ENCODE results near the gene PRKAG2. TPM values are rescaled to one million over a fixed set of nuclear protein-coding genes. Genes with fewer than 3 reads are reported as not detected.

The PRKAG2 gene
- total and polyA plus RNA-seq, 4 donors: 3.6 to 25.1 (median 16.8) TPM

DNA sequence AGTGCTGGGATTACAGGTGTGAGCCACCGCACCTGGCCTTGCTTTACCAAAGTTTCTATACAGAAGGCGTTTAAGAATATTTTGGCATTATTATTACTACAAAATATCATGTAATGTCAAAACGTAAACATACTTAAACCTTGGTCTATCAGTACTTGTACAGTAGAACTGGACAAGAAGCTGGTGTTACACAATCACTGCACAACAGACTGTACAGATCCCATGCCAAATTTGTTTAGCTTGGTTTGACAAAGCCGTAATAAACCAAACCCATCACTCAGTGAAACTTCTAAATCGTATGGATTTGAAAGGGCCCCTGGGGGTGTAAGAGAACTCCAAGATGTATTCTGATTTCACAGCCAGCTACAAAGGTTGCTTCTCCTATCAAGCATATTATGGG lies 305.4 kb downstream of the PRKAG2 start:
- Histone ChIP-seq H3K4me3 (ENCODE audit: low read depth in 1 of 3, low read length in 3 of 3) (no peak overlapping the region), H3K4me1 (ENCODE audit: control insufficient read depth in 4 of 4, insufficient read depth in 4 of 4, low read length in 3 of 4) (no peaks in the 10 kb centered on the region), H3K27me3 (ENCODE audit: control insufficient read depth in 4 of 4, insufficient read depth in 4 of 4, low read length in 3 of 4) (no peaks in the 10 kb centered on the region), H3K9ac (ENCODE audit: low read depth in 1 of 2, low read length in 2 of 2) (no peak overlapping the region), H3K9me3 (ENCODE audit: control insufficient read depth in 4 of 4, low read length in 3 of 4) (no peaks in the 10 kb centered on the region), H3K36me3 (ENCODE audit: control insufficient read depth in 4 of 4, insufficient read depth in 3 of 4, low read depth in 1 of 4, low read length in 3 of 4) (peaks cover 5 to 25% (median 13%) of the 10 kb centered on the region in 4 donors), H3K27ac (ENCODE audit: low read depth in 1 of 2, low read length in 2 of 2) (no peak overlapping the region)
- WGBS: 90% methylated on average over 5 of the region's 5 CpGs
- no peak for DNase-seq (ENCODE audit: low spot score)
- no peak for TF ChIP-seq EGR1 (IDR thresholded peaks at IDR 0.05; ENCODE audit: low read depth in 2 of 2)
- TF ChIP-seq JUND (IDR thresholded peaks at IDR 0.05): no peak
- no peak for TF ChIP-seq TAF1 (conservative IDR thresholded peaks at IDR 0.05)
- no peak for TF ChIP-seq FOXA2 (IDR thresholded peaks at IDR 0.05)
- no peak for TF ChIP-seq GABPA (IDR thresholded peaks at IDR 0.05 in 1 of 2, conservative IDR thresholded peaks at IDR 0.05 in 1 of 2)
- TF ChIP-seq RAD21 (IDR thresholded peaks at IDR 0.05): no peak
- TF ChIP-seq RXRA (IDR thresholded peaks at IDR 0.05): no peak
- TF ChIP-seq HNF4A (conservative IDR thresholded peaks at IDR 0.05): no peak
- TF ChIP-seq, protein P1, sequence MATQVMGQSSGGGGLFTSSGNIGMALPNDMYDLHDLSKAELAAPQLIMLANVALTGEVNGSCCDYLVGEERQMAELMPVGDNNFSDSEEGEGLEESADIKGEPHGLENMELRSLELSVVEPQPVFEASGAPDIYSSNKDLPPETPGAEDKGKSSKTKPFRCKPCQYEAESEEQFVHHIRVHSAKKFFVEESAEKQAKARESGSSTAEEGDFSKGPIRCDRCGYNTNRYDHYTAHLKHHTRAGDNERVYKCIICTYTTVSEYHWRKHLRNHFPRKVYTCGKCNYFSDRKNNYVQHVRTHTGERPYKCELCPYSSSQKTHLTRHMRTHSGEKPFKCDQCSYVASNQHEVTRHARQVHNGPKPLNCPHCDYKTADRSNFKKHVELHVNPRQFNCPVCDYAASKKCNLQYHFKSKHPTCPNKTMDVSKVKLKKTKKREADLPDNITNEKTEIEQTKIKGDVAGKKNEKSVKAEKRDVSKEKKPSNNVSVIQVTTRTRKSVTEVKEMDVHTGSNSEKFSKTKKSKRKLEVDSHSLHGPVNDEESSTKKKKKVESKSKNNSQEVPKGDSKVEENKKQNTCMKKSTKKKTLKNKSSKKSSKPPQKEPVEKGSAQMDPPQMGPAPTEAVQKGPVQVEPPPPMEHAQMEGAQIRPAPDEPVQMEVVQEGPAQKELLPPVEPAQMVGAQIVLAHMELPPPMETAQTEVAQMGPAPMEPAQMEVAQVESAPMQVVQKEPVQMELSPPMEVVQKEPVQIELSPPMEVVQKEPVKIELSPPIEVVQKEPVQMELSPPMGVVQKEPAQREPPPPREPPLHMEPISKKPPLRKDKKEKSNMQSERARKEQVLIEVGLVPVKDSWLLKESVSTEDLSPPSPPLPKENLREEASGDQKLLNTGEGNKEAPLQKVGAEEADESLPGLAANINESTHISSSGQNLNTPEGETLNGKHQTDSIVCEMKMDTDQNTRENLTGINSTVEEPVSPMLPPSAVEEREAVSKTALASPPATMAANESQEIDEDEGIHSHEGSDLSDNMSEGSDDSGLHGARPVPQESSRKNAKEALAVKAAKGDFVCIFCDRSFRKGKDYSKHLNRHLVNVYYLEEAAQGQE (IDR thresholded peaks at IDR 0.05): no peak
- TF ChIP-seq, protein P2, sequence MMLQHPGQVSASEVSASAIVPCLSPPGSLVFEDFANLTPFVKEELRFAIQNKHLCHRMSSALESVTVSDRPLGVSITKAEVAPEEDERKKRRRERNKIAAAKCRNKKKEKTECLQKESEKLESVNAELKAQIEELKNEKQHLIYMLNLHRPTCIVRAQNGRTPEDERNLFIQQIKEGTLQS (IDR thresholded peaks at IDR 0.05): no peak
- no peak for TF ChIP-seq YY1 (IDR thresholded peaks at IDR 0.05)
- no peak for TF ChIP-seq FOXA1 (IDR thresholded peaks at IDR 0.05)

DNA sequence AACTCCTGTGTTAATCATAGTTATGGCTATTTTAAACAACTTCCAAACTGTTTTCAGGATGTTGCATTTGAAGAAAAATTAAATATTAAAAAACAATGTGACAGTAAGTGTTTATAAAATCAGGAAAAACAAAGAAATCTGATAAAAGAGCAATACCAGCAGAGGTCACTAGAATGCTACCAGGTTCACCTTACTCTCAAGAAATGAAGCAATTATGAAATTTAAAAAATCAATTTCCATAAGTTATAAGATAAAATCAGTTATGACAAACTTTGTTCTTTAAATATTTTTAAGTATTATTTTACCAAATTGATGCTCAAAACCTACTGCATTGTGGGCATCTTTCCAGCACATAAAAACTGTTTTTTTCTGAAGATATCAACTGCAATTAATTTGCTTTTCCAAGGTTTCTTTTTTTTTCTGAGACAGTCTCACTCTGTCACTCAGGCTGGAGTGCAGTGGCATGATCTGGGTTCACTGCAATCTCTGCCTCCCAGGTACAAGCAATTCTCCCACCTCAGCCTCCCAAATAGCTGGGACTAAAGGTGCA lies 306.5 kb downstream of the PRKAG2 start:
- no peak overlapping the region for H3K4me3 ChIP-seq (ENCODE audit: low read depth in 1 of 3, low read length in 3 of 3)
- DNase-seq (ENCODE audit: low spot score): no peak
- H3K4me1 ChIP-seq (ENCODE audit: control insufficient read depth in 4 of 4, insufficient read depth in 4 of 4, low read length in 3 of 4): no peaks in the 10 kb centered on the region
- peaks cover 5 to 27% (median 17%) of the 10 kb centered on the region in 4 donors for H3K36me3 ChIP-seq (ENCODE audit: control insufficient read depth in 4 of 4, insufficient read depth in 3 of 4, low read depth in 1 of 4, low read length in 3 of 4)
- H3K27ac ChIP-seq (ENCODE audit: low read depth in 1 of 2, low read length in 2 of 2): no peak overlapping the region
- TF ChIP-seq HNF4G (IDR thresholded peaks at IDR 0.05) (no peak), RAD21 (IDR thresholded peaks at IDR 0.05) (peak; percentile 69 to 70)
- no peak overlapping the region for H3K9ac ChIP-seq (ENCODE audit: low read depth in 1 of 2, low read length in 2 of 2)
- H3K9me3 ChIP-seq (ENCODE audit: control insufficient read depth in 4 of 4, low read length in 3 of 4): no peaks in the 10 kb centered on the region
- no peaks in the 10 kb centered on the region for H3K27me3 ChIP-seq (ENCODE audit: control insufficient read depth in 4 of 4, insufficient read depth in 4 of 4, low read length in 3 of 4)

DNA sequence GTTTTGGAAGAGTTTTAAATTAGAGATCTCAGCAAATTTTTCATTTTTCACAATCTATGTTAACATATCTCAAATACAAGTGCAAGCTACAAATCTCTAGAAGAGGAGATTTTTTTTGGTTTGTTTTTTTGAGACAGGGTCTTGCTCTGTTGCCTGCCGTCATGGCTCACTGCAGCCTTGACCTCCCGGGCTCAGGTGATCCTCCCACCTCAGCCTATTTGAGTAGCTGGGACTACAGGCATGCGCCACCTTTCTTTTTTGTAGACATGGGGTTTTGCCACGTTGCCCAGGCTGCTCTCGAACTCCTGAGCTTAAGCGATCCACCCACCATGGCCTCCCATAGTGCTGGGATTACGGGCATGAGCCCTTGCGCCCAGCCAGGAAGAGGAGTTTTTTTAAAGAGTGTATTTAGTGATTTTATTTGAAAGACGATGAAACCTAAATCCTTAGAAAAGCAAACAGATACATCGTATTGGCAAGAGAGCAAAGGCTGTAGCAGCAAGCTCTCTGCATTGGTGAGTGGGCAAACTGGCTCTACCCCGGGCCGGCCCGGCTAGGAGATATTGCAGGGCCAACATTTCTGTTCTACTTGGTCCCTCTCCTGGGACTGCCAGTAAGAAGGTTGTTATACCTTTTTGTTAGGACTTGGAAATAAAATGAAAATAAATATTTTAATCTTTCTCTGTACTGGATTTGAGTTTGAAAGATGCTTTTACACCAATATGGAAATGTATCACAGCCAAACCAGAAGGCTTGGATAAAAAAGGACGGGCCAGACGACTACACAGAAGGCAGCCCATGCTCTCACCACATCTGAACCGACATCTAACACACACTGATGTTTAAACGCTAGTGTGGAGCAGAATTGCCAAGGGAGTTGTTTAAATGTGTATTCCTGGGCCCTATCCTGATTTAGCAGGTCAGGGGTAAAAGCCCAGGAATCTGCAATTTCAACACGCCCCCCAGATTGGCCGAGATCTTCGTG lies 307.7 kb downstream of the PRKAG2 start:
- no peak for TF ChIP-seq RAD21 (IDR thresholded peaks at IDR 0.05)
- TF ChIP-seq RXRA (IDR thresholded peaks at IDR 0.05): no peak
- no peak for TF ChIP-seq NR2F2 (IDR thresholded peaks at IDR 0.05)
- TF ChIP-seq GABPA (IDR thresholded peaks at IDR 0.05 in 1 of 2, conservative IDR thresholded peaks at IDR 0.05 in 1 of 2): no peak
- Histone ChIP-seq H3K36me3 (ENCODE audit: control insufficient read depth in 4 of 4, insufficient read depth in 3 of 4, low read depth in 1 of 4, low read length in 3 of 4) (peaks cover 8 to 31% (median 24%) of the 10 kb centered on the region in 4 donors), H3K27ac (ENCODE audit: low read depth in 1 of 2, low read length in 2 of 2) (no peak overlapping the region), H3K9ac (ENCODE audit: low read depth in 1 of 2, low read length in 2 of 2) (no peak overlapping the region), H3K27me3 (ENCODE audit: control insufficient read depth in 4 of 4, insufficient read depth in 4 of 4, low read length in 3 of 4) (no peaks in the 10 kb centered on the region), H3K9me3 (ENCODE audit: control insufficient read depth in 4 of 4, low read length in 3 of 4) (no peaks in the 10 kb centered on the region), H3K4me1 (ENCODE audit: control insufficient read depth in 4 of 4, insufficient read depth in 4 of 4, low read length in 3 of 4) (no peaks in the 10 kb centered on the region), H3K4me3 (ENCODE audit: low read depth in 1 of 3, low read length in 3 of 3) (no peak overlapping the region)
- DNase-seq (ENCODE audit: low spot score): no peak
- WGBS: 94% methylated on average over 20 of the region's 20 CpGs
